ENCODE measurements around the gene MEF2D.

DNA sequence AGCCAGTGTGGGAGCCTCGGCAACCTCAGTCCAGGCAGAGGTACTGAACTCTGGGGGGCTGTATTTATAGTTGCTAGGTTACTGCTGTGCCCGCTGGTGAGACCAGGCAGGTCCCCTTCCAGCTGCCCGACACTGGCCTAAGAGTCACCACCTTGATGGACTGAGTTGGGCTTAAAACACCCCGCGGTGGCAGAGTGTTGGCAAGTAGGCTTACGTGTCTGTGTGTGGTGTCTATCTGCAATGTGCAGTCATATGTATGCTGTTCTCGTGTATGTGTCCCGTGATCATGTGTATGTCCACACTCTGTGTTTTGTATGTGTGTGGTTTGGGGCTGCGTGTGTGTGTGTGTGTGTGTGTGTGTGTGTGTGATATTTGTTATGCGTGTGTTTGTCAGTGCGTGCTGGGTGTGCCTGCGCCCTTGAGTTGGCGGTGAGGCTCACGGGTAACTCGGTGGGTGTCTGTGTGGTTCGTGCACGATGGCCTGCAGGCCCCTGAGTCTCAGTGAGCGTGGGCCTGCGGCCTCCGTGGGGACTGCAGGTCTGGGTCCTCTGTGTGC, 65.5 kb downstream of the MEF2D start:
- TF ChIP-seq ZBTB11 (tag by site-specific recombination; conservative IDR thresholded peaks at IDR 0.05; ENCODE audit: low read depth) (no peak), ZNF121 (tag by site-specific recombination; IDR thresholded peaks at IDR 0.05) (no peak), MYNN (tag by site-specific recombination; IDR thresholded peaks at IDR 0.05; ENCODE audit: borderline replicate concordance) (no peak), BCL11A (tag by site-specific recombination; IDR thresholded peaks at IDR 0.05; ENCODE audit: low read depth) (no peak)
- TF ChIP-seq, protein P1, sequence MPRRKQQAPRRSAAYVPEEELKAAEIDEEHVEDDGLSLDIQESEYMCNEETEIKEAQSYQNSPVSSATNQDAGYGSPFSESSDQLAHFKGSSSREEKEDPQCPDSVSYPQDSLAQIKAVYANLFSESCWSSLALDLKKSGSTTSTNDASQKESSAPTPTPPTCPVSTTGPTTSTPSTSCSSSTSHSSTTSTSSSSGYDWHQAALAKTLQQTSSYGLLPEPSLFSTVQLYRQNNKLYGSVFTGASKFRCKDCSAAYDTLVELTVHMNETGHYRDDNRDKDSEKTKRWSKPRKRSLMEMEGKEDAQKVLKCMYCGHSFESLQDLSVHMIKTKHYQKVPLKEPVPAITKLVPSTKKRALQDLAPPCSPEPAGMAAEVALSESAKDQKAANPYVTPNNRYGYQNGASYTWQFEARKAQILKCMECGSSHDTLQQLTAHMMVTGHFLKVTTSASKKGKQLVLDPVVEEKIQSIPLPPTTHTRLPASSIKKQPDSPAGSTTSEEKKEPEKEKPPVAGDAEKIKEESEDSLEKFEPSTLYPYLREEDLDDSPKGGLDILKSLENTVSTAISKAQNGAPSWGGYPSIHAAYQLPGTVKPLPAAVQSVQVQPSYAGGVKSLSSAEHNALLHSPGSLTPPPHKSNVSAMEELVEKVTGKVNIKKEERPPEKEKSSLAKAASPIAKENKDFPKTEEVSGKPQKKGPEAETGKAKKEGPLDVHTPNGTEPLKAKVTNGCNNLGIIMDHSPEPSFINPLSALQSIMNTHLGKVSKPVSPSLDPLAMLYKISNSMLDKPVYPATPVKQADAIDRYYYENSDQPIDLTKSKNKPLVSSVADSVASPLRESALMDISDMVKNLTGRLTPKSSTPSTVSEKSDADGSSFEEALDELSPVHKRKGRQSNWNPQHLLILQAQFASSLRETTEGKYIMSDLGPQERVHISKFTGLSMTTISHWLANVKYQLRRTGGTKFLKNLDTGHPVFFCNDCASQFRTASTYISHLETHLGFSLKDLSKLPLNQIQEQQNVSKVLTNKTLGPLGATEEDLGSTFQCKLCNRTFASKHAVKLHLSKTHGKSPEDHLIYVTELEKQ (tag by site-specific recombination; IDR thresholded peaks at IDR 0.05; ENCODE audit: borderline replicate concordance), result no peak
- TF ChIP-seq, protein P2, sequence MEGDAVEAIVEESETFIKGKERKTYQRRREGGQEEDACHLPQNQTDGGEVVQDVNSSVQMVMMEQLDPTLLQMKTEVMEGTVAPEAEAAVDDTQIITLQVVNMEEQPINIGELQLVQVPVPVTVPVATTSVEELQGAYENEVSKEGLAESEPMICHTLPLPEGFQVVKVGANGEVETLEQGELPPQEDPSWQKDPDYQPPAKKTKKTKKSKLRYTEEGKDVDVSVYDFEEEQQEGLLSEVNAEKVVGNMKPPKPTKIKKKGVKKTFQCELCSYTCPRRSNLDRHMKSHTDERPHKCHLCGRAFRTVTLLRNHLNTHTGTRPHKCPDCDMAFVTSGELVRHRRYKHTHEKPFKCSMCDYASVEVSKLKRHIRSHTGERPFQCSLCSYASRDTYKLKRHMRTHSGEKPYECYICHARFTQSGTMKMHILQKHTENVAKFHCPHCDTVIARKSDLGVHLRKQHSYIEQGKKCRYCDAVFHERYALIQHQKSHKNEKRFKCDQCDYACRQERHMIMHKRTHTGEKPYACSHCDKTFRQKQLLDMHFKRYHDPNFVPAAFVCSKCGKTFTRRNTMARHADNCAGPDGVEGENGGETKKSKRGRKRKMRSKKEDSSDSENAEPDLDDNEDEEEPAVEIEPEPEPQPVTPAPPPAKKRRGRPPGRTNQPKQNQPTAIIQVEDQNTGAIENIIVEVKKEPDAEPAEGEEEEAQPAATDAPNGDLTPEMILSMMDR (tag by site-specific recombination; IDR thresholded peaks at IDR 0.05), result no peak
